HEK293T (cell line): ENCODE measurements around the gene SIRPA.

Experiments used
- ARNT ChIP-seq: fragments of 450-650 bp; IDR thresholded peaks from 2 replicates; pipeline ENCODE4 v1.6.1; 2017; ENCODE audit warnings: mild to moderate bottlenecking
- L3MBTL2 ChIP-seq: fragments of 450-650 bp; conservative IDR thresholded peaks from 2 replicates; pipeline ENCODE4 v1.6.1; 2016; ENCODE audit warnings: mild to moderate bottlenecking
- SUZ12 ChIP-seq: fragments of 450-650 bp; IDR thresholded peaks from 2 replicates; pipeline ENCODE4 v1.6.1; 2016; ENCODE audit warnings: mild to moderate bottlenecking
- ZNF384 ChIP-seq: fragments of 450-650 bp; IDR thresholded peaks from 2 replicates; pipeline ENCODE4 v1.6.1; 2016

DNA sequence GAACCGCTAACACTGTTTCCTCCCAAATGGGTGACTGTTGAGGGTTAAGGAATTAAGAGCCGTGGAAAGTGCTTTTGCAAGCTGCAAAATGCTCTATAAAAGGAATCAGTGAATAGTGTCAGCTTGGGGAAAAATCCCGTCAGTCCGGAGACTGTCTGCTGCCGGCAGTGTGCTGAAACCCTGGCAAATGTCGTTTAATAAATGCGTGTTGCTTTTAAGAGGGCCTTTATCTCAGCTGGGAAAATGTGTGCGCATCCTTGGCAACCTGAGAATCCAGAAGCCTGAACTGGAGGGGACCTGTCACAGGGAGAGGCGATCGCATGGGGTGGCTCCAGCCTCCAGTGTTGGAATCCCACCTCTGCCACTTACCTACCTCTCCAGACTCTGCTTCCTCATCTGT, 9.8 kb downstream of the SIRPA start:
- TF ChIP-seq L3MBTL2 (no peak), ARNT (no peak), ZNF384 (no peak), SUZ12 (no peak)
